Fibroblast of mammary gland (primary cell): ENCODE results near the gene UBE2I.

Experiments used
- DNase-seq: peaks from one replicate; pipeline ENCODE4 v3.0.0-alpha.2; 2010; ENCODE audit warnings: low read depth
- H3K4me3 ChIP-seq: 2 replicates; pipeline ENCODE4 v1.5.1; 2011; ENCODE audit warnings: low read depth, mild to moderate bottlenecking, low read length, moderate library complexity; ENCODE audit not compliant: control insufficient read depth
- CTCF ChIP-seq: conservative IDR thresholded peaks from 2 replicates; pipeline ENCODE4 v1.5.1; 2011; ENCODE audit warnings: low read depth, low read length, inconsistent platforms; ENCODE audit not compliant: control insufficient read depth, insufficient read depth

The UBE2I gene

DNA sequence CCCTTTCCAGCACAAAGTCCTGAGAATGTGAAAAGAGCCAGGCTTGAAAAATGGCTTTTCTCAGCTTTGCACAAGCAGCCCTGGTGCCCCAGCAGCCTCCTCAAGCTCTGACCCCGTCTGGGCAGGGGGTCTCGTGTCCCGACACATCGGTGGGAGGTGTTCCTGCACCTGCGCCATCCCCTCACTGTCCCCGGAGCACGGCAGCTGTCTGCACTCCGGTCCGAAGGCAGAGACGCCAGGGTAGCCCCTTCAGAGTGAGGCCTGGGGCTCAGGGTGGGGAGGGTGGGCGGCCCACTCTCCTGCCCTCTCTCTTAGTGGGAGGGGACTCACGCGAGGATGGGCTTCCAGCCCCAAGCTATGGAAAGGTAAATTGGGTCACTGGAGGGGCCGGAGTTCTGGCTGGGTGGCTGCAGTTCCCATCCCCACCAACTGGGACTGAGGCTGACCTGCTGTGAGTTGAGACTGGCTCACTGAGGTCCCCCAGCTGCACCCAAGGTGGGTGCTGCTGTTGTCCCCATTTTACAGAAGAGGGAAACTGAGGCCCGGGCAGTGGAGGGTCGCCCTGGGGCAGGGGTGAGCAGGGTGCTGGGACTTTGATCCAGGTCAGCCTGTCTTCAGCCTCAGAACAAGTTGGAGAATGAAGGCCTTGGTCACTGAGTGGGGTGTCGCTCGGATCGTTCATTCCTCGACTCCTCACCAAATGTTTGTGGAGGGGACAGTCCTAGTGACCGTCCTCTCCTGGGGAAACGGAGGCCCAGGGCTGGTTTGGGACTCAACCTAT, 21.7 kb downstream of the UBE2I start:
- H3K4me3 ChIP-seq, result no peak overlapping the region
- DNase-seq, result no peak
- TF ChIP-seq CTCF, result no peak

GRCh38 chr16:1331712-1332617, 22.5 kb downstream of the UBE2I start:
- DNase-seq, result peak; percentile 28
- no peak overlapping the region for H3K4me3 ChIP-seq
- no peak for TF ChIP-seq CTCF

- DNase-seq, result no peak
- no peak for TF ChIP-seq CTCF
- H3K4me3 ChIP-seq, result no peak overlapping the region
Measured at GRCh38 chr16:1332618-1333148, 23.2 kb downstream of the UBE2I start.

- H3K4me3 ChIP-seq, result no peak within 1 kb of the TSS
- TF ChIP-seq CTCF, result no peak
- no peak for DNase-seq
Measured at GRCh38 chr16:1333149-1333812, 23.8 kb downstream of the UBE2I start, which contains the start of gene BAIAP3. BAIAP3 (plus strand) TSS chr16:1333645; CDS start chr16:1338550, 4,905 bp downstream.

DNA sequence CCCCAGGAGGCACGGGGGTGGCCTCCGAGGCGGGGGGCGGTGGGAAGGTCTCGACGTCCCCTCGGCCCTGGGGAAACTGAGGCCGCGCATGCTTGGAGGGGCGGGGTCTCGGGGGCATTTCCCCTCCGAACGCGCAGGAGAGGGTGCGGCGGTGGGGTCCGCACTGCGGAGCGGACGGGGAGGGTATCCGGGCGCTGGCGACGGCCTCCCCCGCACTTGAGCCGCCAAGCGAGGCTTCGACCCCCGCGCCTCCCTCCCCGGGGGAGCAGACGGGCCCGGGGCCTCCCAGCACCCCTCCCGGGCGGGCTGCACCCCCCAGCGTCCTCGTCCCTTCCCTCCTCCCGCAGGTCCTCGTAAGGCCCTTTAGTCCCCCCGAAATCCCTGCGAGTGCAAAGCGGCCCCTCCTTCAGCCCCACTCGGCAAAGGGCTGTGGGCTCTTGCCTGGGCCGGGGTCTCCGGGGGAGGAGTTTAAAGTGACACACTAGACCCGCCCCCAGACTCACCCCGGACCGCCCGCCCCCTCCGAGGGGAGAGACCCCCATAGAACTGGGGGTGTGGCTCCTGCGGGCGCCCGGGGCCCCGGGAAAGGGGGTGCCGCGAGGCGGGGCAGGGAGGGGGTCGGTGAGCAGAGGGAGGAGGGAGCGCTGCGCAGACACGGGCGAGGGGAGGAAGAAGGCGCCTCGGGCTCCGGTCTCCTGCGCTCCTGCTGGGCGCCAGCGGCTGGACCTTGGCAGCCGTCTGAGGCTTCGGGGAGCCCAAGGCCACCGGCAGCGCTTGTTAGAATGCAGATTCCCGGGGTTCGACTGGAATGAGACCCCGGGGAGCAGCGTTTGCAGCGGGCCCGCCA, 24.6 kb downstream of the UBE2I start:
- H3K4me3 ChIP-seq, result no peak overlapping the region

More for the DNA sequence above, 24.6 kb downstream of the UBE2I start:
- no peak for DNase-seq
- TF ChIP-seq CTCF, result no peak
